ENCODE data around the gene RXRA. TPM values are rescaled to one million over a fixed set of nuclear protein-coding genes. Genes with fewer than 3 reads are reported as not detected.

Gene RXRA
- total RNA-seq, 6 experiments from 2014 or later: 105 to 165 (median 131) TPM

- Histone ChIP-seq H3K36me3 (peaks cover 0 to 63% (median 40%) of the 10 kb centered on the region in 4 donors), H3K4me3 (no peak overlapping the region), H3K27ac (peak overlapping the region in 1 of 3 donors; percentile 8), H3K27me3 (no peaks in the 10 kb centered on the region), H3K4me1 (peaks cover 0 to 39% (median 12%) of the 10 kb centered on the region in 4 donors), H3K9me3 (no peaks in the 10 kb centered on the region)
- WGBS (ENCODE audit: insufficient coverage, low coverage, low lambda C conversion rate, missing lambda C conversion rate): 82% methylated on average over 2 of the region's 15 CpGs
- DNase-seq (no peak), ATAC-seq (no peak)
- intact Hi-C loops (cut with DNase I): no loop called here
- no peak for TF ChIP-seq CTCF (IDR thresholded peaks at IDR 0.05)
- no peak for TF ChIP-seq POLR2A (IDR thresholded peaks at IDR 0.05)
Measured at GRCh38 chr9:134423166-134423565, 96.9 kb downstream of the RXRA start.

GRCh38 chr9:134423749-134424148 is 97.5 kb downstream of the RXRA start:
- intact Hi-C loops (cut with DNase I): no loop called here
- Histone ChIP-seq H3K36me3 (peaks cover 0 to 61% (median 39%) of the 10 kb centered on the region in 4 donors), H3K9me3 (no peaks in the 10 kb centered on the region), H3K27me3 (no peaks in the 10 kb centered on the region), H3K27ac (peak overlapping the region in 1 of 3 donors; percentile 8), H3K4me3 (no peak overlapping the region), H3K4me1 (peaks cover 0 to 35% (median 9%) of the 10 kb centered on the region in 4 donors)
- no peak for ATAC-seq
- WGBS (ENCODE audit: insufficient coverage, low coverage, low lambda C conversion rate, missing lambda C conversion rate): no CpG with 5 or more reads among the region's 15 CpGs
- TF ChIP-seq CTCF (IDR thresholded peaks at IDR 0.05) (no peak), POLR2A (IDR thresholded peaks at IDR 0.05) (no peak)
- no peak for DNase-seq

- Histone ChIP-seq H3K4me1 (peaks cover 0 to 31% (median 7%) of the 10 kb centered on the region in 4 donors), H3K27ac (peak overlapping the region in 1 of 3 donors; percentile 18), H3K27me3 (no peaks in the 10 kb centered on the region), H3K36me3 (peaks cover 0 to 60% (median 40%) of the 10 kb centered on the region in 4 donors), H3K4me3 (no peak overlapping the region), H3K9me3 (no peaks in the 10 kb centered on the region)
- DNase-seq (no peak), ATAC-seq (peak in 3 of 4 donors; percentile 2 to 18 (median 17))
- TF ChIP-seq POLR2A (IDR thresholded peaks at IDR 0.05) (no peak), CTCF (IDR thresholded peaks at IDR 0.05) (no peak)
- intact Hi-C loops (cut with DNase I): no loop called here
- no CpG with 5 or more reads among the region's 9 CpGs for whole genome bisulfite sequencing (ENCODE audit: insufficient coverage, low coverage, low lambda C conversion rate, missing lambda C conversion rate)
Measured at GRCh38 chr9:134424818-134425217, 98.6 kb downstream of the RXRA start.

- WGBS (ENCODE audit: insufficient coverage, low coverage, low lambda C conversion rate, missing lambda C conversion rate): 64% methylated on average over 2 of the region's 9 CpGs
- no peak overlapping the region for H3K4me3 ChIP-seq
- ATAC-seq (no peak), DNase-seq (no peak)
- intact Hi-C loops (cut with DNase I): no loop called here
- no peaks in the 10 kb centered on the region for H3K27me3 ChIP-seq
- H3K27ac ChIP-seq: no peak overlapping the region
- H3K4me1 ChIP-seq: peaks cover 0 to 31% (median 7%) of the 10 kb centered on the region in 4 donors
- H3K9me3 ChIP-seq: no peaks in the 10 kb centered on the region
- TF ChIP-seq CTCF (IDR thresholded peaks at IDR 0.05): no peak
- no peak for TF ChIP-seq POLR2A (IDR thresholded peaks at IDR 0.05)
- H3K36me3 ChIP-seq: peaks cover 0 to 60% (median 38%) of the 10 kb centered on the region in 4 donors
Measured at GRCh38 chr9:134425401-134425800, 99.1 kb downstream of the RXRA start.
